C4-2B (cell line): ENCODE measurements around the gene ATG2A.

Source experiments
- CTCF ChIP-seq: fragments of 450-650 bp; conservative IDR thresholded peaks from 2 replicates; pipeline ENCODE4 v1.5.1; 2017; ENCODE audit warnings: mild to moderate bottlenecking
- ZFX ChIP-seq: fragments of 450-650 bp; IDR thresholded peaks from 2 replicates; pipeline ENCODE4 v1.6.1; 2017

- TF ChIP-seq CTCF (no peak), ZFX (no peak)
Observed at GRCh38 chr11:64921384-64921783, 4.4 kb upstream of the ATG2A start.
